ENCODE results near the gene STK4.

The STK4 gene

GRCh38 chr20:44955270-44955669 is 11.0 kb upstream of the STK4 start:
- no peak for DNase-seq

GRCh38 chr20:44956410-44956809 is 9.9 kb upstream of the STK4 start:
- DNase-seq = no peak

- DNase-seq = no peak
Measured at GRCh38 chr20:44958276-44958675, 8.0 kb upstream of the STK4 start.

- peak in 1 of 2 experiments; percentile 27 for DNase-seq
Measured at GRCh38 chr20:44959082-44959637, 7.2 kb upstream of the STK4 start.

GRCh38 chr20:44959638-44960102 is 6.6 kb upstream of the STK4 start:
- DNase-seq = no peak

- DNase-seq = peak; percentile 85 to 90
Measured at GRCh38 chr20:44960103-44960852, 6.0 kb upstream of the STK4 start, which contains the start of gene TOMM34. TSS of gene TOMM34 (minus strand) at chr20:44960397. CDS start at chr20:44960333, 64 bp downstream.

- no peak for DNase-seq
Measured at GRCh38 chr20:44961011-44961869, 5.1 kb upstream of the STK4 start.

GRCh38 chr20:44961870-44962267 is 4.4 kb upstream of the STK4 start:
- DNase-seq = no peak

- DNase-seq = no peak
Measured at GRCh38 chr20:44962483-44962882, 3.8 kb upstream of the STK4 start.

GRCh38 chr20:44963325-44964215 is 2.7 kb upstream of the STK4 start:
- no peak for DNase-seq

GRCh38 chr20:44965651-44966029 is 672 bp upstream of the STK4 start:
- no peak for DNase-seq

GRCh38 chr20:44967207-44967807 is 995 bp downstream of the STK4 start:
- DNase-seq = peak; percentile 85 to 87

- no peak for DNase-seq
Measured at GRCh38 chr20:44969300-44969894, 3.1 kb downstream of the STK4 start.

- DNase-seq = no peak
Measured at GRCh38 chr20:44970243-44970757, 4.0 kb downstream of the STK4 start.

GRCh38 chr20:44973053-44973452 is 6.7 kb downstream of the STK4 start:
- no peak for DNase-seq

- DNase-seq = no peak
Measured at GRCh38 chr20:44976698-44977097, 10.4 kb downstream of the STK4 start.

- DNase-seq = peak; percentile 92 to 94
Measured at GRCh38 chr20:44979090-44979621, 12.8 kb downstream of the STK4 start.

- no peak for DNase-seq
Measured at GRCh38 chr20:44981736-44982406, 15.6 kb downstream of the STK4 start.

- no peak for DNase-seq
Measured at GRCh38 chr20:44983093-44983674, 16.9 kb downstream of the STK4 start.

GRCh38 chr20:44988631-44989171 is 22.4 kb downstream of the STK4 start:
- no peak for DNase-seq
